HepG2 (cell line): ENCODE measurements around the gene PTAFR. TPM values are rescaled to one million over a fixed set of nuclear protein-coding genes. Genes with fewer than 3 reads are reported as not detected.

ENCODE experiments used
- ATAC-seq: fragments of 200-7000 bp; cut with Tn5 transposase; 3 replicates; pipeline ENCODE4 v1.9.1; 2020; ENCODE audit warnings: mild to moderate bottlenecking, moderate library complexity
- BruUV-seq: library from RNA; stranded (reverse); fragments of 400-500 nt; replicated peaks from 2 replicates; lab custom pipeline; 2021; lab: Mats Ljungman, UMichigan
- CTCF ChIA-PET: fragments of 300-600 bp; formaldehyde crosslinking; extraction: SDS; loops from one replicate; lab custom pipeline; 2021; ENCODE audit warnings: low total read pairs, inconsistent platforms, low intra/inter-chr PET ratio; lab: Yijun Ruan, JAX
- POLR2A ChIA-PET: fragments of 350-600 bp; sonication (Branson Sonifier 250); formaldehyde crosslinking; loops from one replicate; lab custom pipeline; 2020; ENCODE audit warnings: antibody characterized with exemption, inconsistent platforms; lab: Yijun Ruan, JAX
- DNase-seq: peaks from one replicate; pipeline ENCODE4 v3.0.0-alpha.2; 2015; ENCODE audit warnings: low spot score
- FAIRE-seq: peaks from 3 replicates; lab custom pipeline; 2011; peaks lifted over from hg19 to GRCh38; lab: Jason Lieb, UNC
- H2AFZ ChIP-seq: one replicate; pipeline ENCODE4 v1.6.1; 2011; ENCODE audit warnings: low read length, inconsistent platforms
- H3K27ac ChIP-seq: fragments of 300-600 bp; 3 replicates; pipeline ENCODE4 v1.8.0; 2011; ENCODE audit warnings: mixed run types, mild to moderate bottlenecking, mixed read lengths, low read length, inconsistent platforms; ENCODE audit not compliant: insufficient read depth; ENCODE audit errors: extremely low read length
- H3K27me3 ChIP-seq, 2 experiments: fragments of 200-600 bp in 1 of 2; 2 replicates in 1 of 2; 3 replicates in 1 of 2; pipeline versions ENCODE4 v1.6.0 to v1.8.0; 2011; ENCODE audit warnings: low read length in 2 of 2, mild to moderate bottlenecking in 2 of 2, moderate library complexity in 2 of 2, inconsistent platforms in 1 of 2; ENCODE audit not compliant: insufficient read depth in 2 of 2, control insufficient read depth in 1 of 2
- H3K36me3 ChIP-seq, 2 experiments: fragments of 200-600 bp in 1 of 2; replicated peaks in 1 of 2; 2 replicates in 1 of 2; 3 replicates in 1 of 2; pipeline versions ENCODE4 v1.5.1 to v1.8.0; 2011; ENCODE audit warnings: low read length in 2 of 2, inconsistent platforms in 1 of 2; ENCODE audit not compliant: insufficient read depth in 2 of 2, control insufficient read depth in 1 of 2
- H3K4me1 ChIP-seq: 2 replicates; pipeline ENCODE4 v1.5.1; 2012; ENCODE audit warnings: low read length, inconsistent platforms; ENCODE audit not compliant: insufficient read depth
- H3K4me2 ChIP-seq: 2 replicates; pipeline ENCODE4 v1.6.0; 2011; ENCODE audit warnings: low read depth, low read length, inconsistent platforms
- H3K4me3 ChIP-seq, 3 experiments: fragments of 200-600 bp in 1 of 3; sonication (generic), shearing (Covaris generic) in 1 of 3; replicated peaks in 1 of 3; 2 replicates each; pipeline ENCODE4 v1.5.1; 2011 to 2016; ENCODE audit warnings: low read length in 3 of 3, inconsistent platforms in 2 of 3, low read depth in 2 of 3, mild to moderate bottlenecking in 2 of 3, control low read depth in 1 of 3, mixed read lengths in 1 of 3; ENCODE audit not compliant: insufficient read depth in 1 of 3
- H3K79me2 ChIP-seq: one replicate; pipeline ENCODE4 v1.6.1; 2011; ENCODE audit warnings: low read length, inconsistent platforms; ENCODE audit not compliant: insufficient read depth
- H3K9ac ChIP-seq: 2 replicates; pipeline ENCODE4 v1.6.0; 2011; ENCODE audit warnings: mild to moderate bottlenecking, low read depth, low read length, inconsistent platforms; ENCODE audit not compliant: insufficient read depth
- H3K9me3 ChIP-seq: 2 replicates; pipeline ENCODE4 v1.5.1; 2012; ENCODE audit warnings: mild to moderate bottlenecking, low read length
- H4K20me1 ChIP-seq: 2 replicates; pipeline ENCODE4 v1.6.0; 2011; ENCODE audit warnings: inconsistent platforms, mild to moderate bottlenecking, low read length, moderate library complexity; ENCODE audit not compliant: insufficient read depth
- CREM ChIP-seq, 2 experiments: sonication (generic) in 1 of 2; formaldehyde crosslinking in 1 of 2; IDR thresholded peaks; 2 replicates each; pipeline versions ENCODE4 v1.4.0 to v1.6.1; 2016 to 2020; ENCODE audit warnings: antibody characterized with exemption in 1 of 2, mild to moderate bottlenecking in 1 of 2, missing genetic modification reagents in 1 of 2
- FOXK1 ChIP-seq: sonication (generic); formaldehyde crosslinking; IDR thresholded peaks from 2 replicates; pipeline ENCODE4 v1.4.0; 2020; ENCODE audit warnings: low read depth, missing genetic modification reagents, borderline replicate concordance
- GPN1 ChIP-seq: sonication (generic); formaldehyde crosslinking; IDR thresholded peaks from 2 replicates; pipeline ENCODE4 v1.5.1; 2020; ENCODE audit warnings: missing genetic modification reagents, borderline replicate concordance
- HNRNPH1 ChIP-seq: fragments of 200-400 bp; formaldehyde crosslinking; optimal IDR thresholded peaks from 2 replicates; pipeline ENCODE3; 2017; ENCODE audit warnings: mild to moderate bottlenecking, low read depth, low read length
- KAT7 ChIP-seq: IDR thresholded peaks from 2 replicates; pipeline ENCODE4 v1.6.1; 2018; ENCODE audit warnings: borderline replicate concordance, missing compliant biosample characterization
- MIXL1 ChIP-seq: IDR thresholded peaks from 2 replicates; pipeline ENCODE4 v1.6.1; 2016
- RORA ChIP-seq: sonication (generic); formaldehyde crosslinking; IDR thresholded peaks from 2 replicates; pipeline ENCODE4 v1.5.0; 2020; ENCODE audit warnings: mild to moderate bottlenecking, missing genetic modification reagents, moderate library complexity
- TEAD2 ChIP-seq: sonication (generic); formaldehyde crosslinking; IDR thresholded peaks from 2 replicates; pipeline ENCODE4 v1.9.0; 2021; ENCODE audit warnings: missing genetic modification reagents
- THAP7 ChIP-seq: sonication (generic); formaldehyde crosslinking; IDR thresholded peaks from 2 replicates; pipeline ENCODE4 v1.8.1; 2023; ENCODE audit warnings: mild to moderate bottlenecking, missing genetic modification reagents
- UBTF ChIP-seq: sonication (generic); formaldehyde crosslinking; IDR thresholded peaks from 2 replicates; pipeline ENCODE4 v1.4.0; 2020; ENCODE audit warnings: mild to moderate bottlenecking, missing genetic modification reagents
- YEATS2 ChIP-seq: sonication (generic); formaldehyde crosslinking; IDR thresholded peaks from 2 replicates; pipeline ENCODE4 v1.4.0; 2020; ENCODE audit warnings: missing genetic modification reagents, borderline replicate concordance
- ZBTB37 ChIP-seq: sonication (generic); formaldehyde crosslinking; IDR thresholded peaks from 2 replicates; pipeline ENCODE4 v1.4.0; 2020; ENCODE audit warnings: mild to moderate bottlenecking, missing genetic modification reagents
- ZFP36L1 ChIP-seq: sonication (generic); formaldehyde crosslinking; IDR thresholded peaks from 2 replicates; pipeline ENCODE4 v1.8.0; 2022; ENCODE audit warnings: mild to moderate bottlenecking, missing genetic modification reagents, moderate library complexity
- ZNF24 ChIP-seq: fragments of 450-650 bp; IDR thresholded peaks from 2 replicates; pipeline ENCODE4 v1.6.1; 2017; ENCODE audit warnings: antibody characterized with exemption, mild to moderate bottlenecking
- ZNF33B ChIP-seq: sonication (generic); formaldehyde crosslinking; IDR thresholded peaks from 2 replicates; pipeline ENCODE4 v1.5.1; 2020; ENCODE audit warnings: mild to moderate bottlenecking, missing genetic modification reagents
- ZNF549 ChIP-seq: sonication (generic); formaldehyde crosslinking; IDR thresholded peaks from 2 replicates; pipeline ENCODE4 v1.5.0; 2020; ENCODE audit warnings: missing genetic modification reagents
- ZNF740 ChIP-seq: sonication (generic); formaldehyde crosslinking; IDR thresholded peaks from 2 replicates; pipeline ENCODE4 v1.4.0; 2020; ENCODE audit warnings: missing genetic modification reagents
- ZZZ3 ChIP-seq: sonication (generic); formaldehyde crosslinking; IDR thresholded peaks from 2 replicates; pipeline ENCODE4 v1.4.0; 2020; ENCODE audit warnings: missing genetic modification reagents, mild to moderate bottlenecking, borderline replicate concordance
- WGBS: methylation state at CpG from one replicate; pipeline ENCODE4 v1.1.6; 2017; ENCODE audit warnings: low lambda C conversion rate; 5-methylcytosine and 5-hydroxymethylcytosine counted together
- in situ Hi-C: cut with HindIII; loops from 2 replicates; pipeline ENCODE4 v1.10.0; 2017; ENCODE audit warnings: low pct_unique_long_range_greater_than_20kb; ENCODE audit not compliant: extremely low pct_ligation_motif_present
- intact Hi-C: fragments of 100-400 bp; cut with micrococcal nuclease; formaldehyde crosslinking; loops from one replicate; pipeline ENCODE4 v1.10.0; 2022; ENCODE audit not compliant: unreplicated experiment
- polyA plus RNA-seq, 8 experiments: library from polyadenylated mRNA; depleted of rRNA in 3 of 8; stranded (reverse) in 7 of 8; unstranded in 1 of 8; fragments of >200 nt; fragmentation: Illumina TruSeq in 4 of 8; extraction: Trizol in 4 of 8; gene quantifications; 2 replicates each; pipeline versions ENCODE4 v1.2.1 to v1.2.3, GENCODE V29; 2011 to 2016; ENCODE audit warnings: low read depth in 4 of 8, missing spikeins in 1 of 8, mixed read lengths in 1 of 8; ENCODE audit not compliant: insufficient read depth in 1 of 8
- total RNA-seq, 5 experiments: library from RNA; depleted of rRNA; stranded (reverse); fragments of >200 nt; fragmentation: Illumina TruSeq; extraction: Trizol; gene quantifications; 2 replicates each; pipeline ENCODE4 v1.2.3, GENCODE V29; 2016; ENCODE audit warnings: low read depth in 1 of 5

The PTAFR gene
- total and polyA plus RNA-seq, 2 of the 13 experiments (the other 11 are each of a cell fraction or from before 2014, with no cell fraction given), result 0.27 to 24.0 TPM

GRCh38 chr1:28150125-28150780, 26.2 kb downstream of the PTAFR start (continued):
- TF ChIP-seq GPN1 (CRISPR knock-in tag), result no peak

GRCh38 chr1:28148880-28149195, 27.7 kb downstream of the PTAFR start:
- H3K79me2 ChIP-seq, result no peaks in the 10 kb centered on the region
- CTCF ChIA-PET, result no interaction called here
- ATAC-seq (no peak), FAIRE-seq (no peak), DNase-seq (no peak)
- no peak overlapping the region for H3K4me2 ChIP-seq
- no peak overlapping the region for H3K27ac ChIP-seq
- H3K36me3 ChIP-seq, result no peaks in the 10 kb centered on the region
- no peaks in the 10 kb centered on the region for H3K27me3 ChIP-seq
- H3K9me3 ChIP-seq, result no peaks in the 10 kb centered on the region
- BruUV-seq, result no TSS peak
- intact Hi-C loops, result no loop called here
- 67% methylated on average over 1 of the region's 1 CpG for WGBS
- no peaks in the 10 kb centered on the region for H4K20me1 ChIP-seq
- in situ Hi-C loops, result no loop called here
- POLR2A ChIA-PET, result interaction anchor here (0.6 kb wide), 1 partner anchor 108 kb away, joined by 3 read pairs; no protein-coding TSS in a partner anchor
- H2AFZ ChIP-seq, result no peak overlapping the region
- H3K9ac ChIP-seq, result no peak overlapping the region
- H3K4me3 ChIP-seq, result no peak overlapping the region
- H3K4me1 ChIP-seq, result peaks cover 33% of the 10 kb centered on the region
- TF ChIP-seq ZZZ3 (CRISPR knock-in tag) (no peak), ZNF549 (no peak), ZFP36L1 (CRISPR knock-in tag) (no peak), FOXK1 (no peak), ZNF24 (no peak), ZNF33B (no peak), MIXL1 (CRISPR knock-in tag) (no peak), CREM (IDR thresholded peaks at IDR 0.05) (no peak), CREM (CRISPR knock-in tag; IDR thresholded peaks at IDR 0.05) (no peak), ZBTB37 (CRISPR knock-in tag) (no peak), RORA (CRISPR knock-in tag) (no peak), YEATS2 (CRISPR knock-in tag) (no peak), THAP7 (CRISPR knock-in tag) (no peak), KAT7 (CRISPR knock-in tag) (no peak), TEAD2 (CRISPR knock-in tag) (no peak), ZNF740 (CRISPR knock-in tag) (no peak), HNRNPH1 (no peak), UBTF (CRISPR knock-in tag) (no peak)
